ENCODE data around the gene ENTREP3. TPM values are rescaled to one million over a fixed set of nuclear protein-coding genes. Genes with fewer than 3 reads are reported as not detected.

Gene ENTREP3
- total RNA-seq, 1 donor from 2014 or later: 37.6 TPM

GRCh38 chr1:155198547-155198906, 56.8 kb downstream of the ENTREP3 start:
- no peak overlapping the region for H3K4me3 Mint-ChIP-seq (ENCODE audit: unreplicated experiment)
- TF ChIP-seq, protein P1, sequence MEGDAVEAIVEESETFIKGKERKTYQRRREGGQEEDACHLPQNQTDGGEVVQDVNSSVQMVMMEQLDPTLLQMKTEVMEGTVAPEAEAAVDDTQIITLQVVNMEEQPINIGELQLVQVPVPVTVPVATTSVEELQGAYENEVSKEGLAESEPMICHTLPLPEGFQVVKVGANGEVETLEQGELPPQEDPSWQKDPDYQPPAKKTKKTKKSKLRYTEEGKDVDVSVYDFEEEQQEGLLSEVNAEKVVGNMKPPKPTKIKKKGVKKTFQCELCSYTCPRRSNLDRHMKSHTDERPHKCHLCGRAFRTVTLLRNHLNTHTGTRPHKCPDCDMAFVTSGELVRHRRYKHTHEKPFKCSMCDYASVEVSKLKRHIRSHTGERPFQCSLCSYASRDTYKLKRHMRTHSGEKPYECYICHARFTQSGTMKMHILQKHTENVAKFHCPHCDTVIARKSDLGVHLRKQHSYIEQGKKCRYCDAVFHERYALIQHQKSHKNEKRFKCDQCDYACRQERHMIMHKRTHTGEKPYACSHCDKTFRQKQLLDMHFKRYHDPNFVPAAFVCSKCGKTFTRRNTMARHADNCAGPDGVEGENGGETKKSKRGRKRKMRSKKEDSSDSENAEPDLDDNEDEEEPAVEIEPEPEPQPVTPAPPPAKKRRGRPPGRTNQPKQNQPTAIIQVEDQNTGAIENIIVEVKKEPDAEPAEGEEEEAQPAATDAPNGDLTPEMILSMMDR (IDR thresholded peaks at IDR 0.05): no peak
- DNase-seq (ENCODE audit: extremely low spot score, unreplicated experiment): no peak
- no peaks in the 10 kb centered on the region for H3K9me3 Mint-ChIP-seq (ENCODE audit: unreplicated experiment)
- H3K36me3 Mint-ChIP-seq (ENCODE audit: unreplicated experiment): peaks cover 3% of the 10 kb centered on the region
- no peak overlapping the region for H3K27ac Mint-ChIP-seq (ENCODE audit: unreplicated experiment)
- peaks cover 19% of the 10 kb centered on the region for H3K4me1 Mint-ChIP-seq (ENCODE audit: unreplicated experiment)
- no peaks in the 10 kb centered on the region for H3K27me3 Mint-ChIP-seq (ENCODE audit: unreplicated experiment)

GRCh38 chr1:155197901-155198546, 57.3 kb downstream of the ENTREP3 start:
- Mint-ChIP-seq H3K4me3 (ENCODE audit: unreplicated experiment) (no peak overlapping the region), H3K36me3 (ENCODE audit: unreplicated experiment) (peaks cover 3% of the 10 kb centered on the region), H3K27ac (ENCODE audit: unreplicated experiment) (no peak overlapping the region), H3K9me3 (ENCODE audit: unreplicated experiment) (no peaks in the 10 kb centered on the region), H3K4me1 (ENCODE audit: unreplicated experiment) (peaks cover 24% of the 10 kb centered on the region), H3K27me3 (ENCODE audit: unreplicated experiment) (no peaks in the 10 kb centered on the region)
- TF ChIP-seq, protein P1 (IDR thresholded peaks at IDR 0.05): no peak
- no peak for DNase-seq (ENCODE audit: extremely low spot score, unreplicated experiment)

Other genes with a start within 250 kb of the ENTREP3 start
- 0.75 and 1.0 TPM in 2 replicates for gene DCST2, start 221.7 kb downstream of the ENTREP3 start, total RNA-seq
- not detected in 2 replicates for gene DCST1, start 221.7 kb downstream of the ENTREP3 start, total RNA-seq
- gene ADAM15, start 204.2 kb downstream of the ENTREP3 start, total RNA-seq: 88.4 and 89.4 TPM in 2 replicates
- 10.1 and 12.4 TPM in 2 replicates for gene EFNA4, start 191.7 kb downstream of the ENTREP3 start, total RNA-seq
- gene EFNA3, start 176.6 kb downstream of the ENTREP3 start, total RNA-seq: 2.1 and 2.9 TPM in 2 replicates
- gene EFNA1, start 127.6 kb downstream of the ENTREP3 start, total RNA-seq: 29.3 and 31.3 TPM in 2 replicates
- gene SLC50A1, start 119.6 kb downstream of the ENTREP3 start, total RNA-seq: 26.5 and 26.6 TPM in 2 replicates
- 61.3 and 64.4 TPM in 2 replicates for gene DPM3, start 115.0 kb downstream of the ENTREP3 start, total RNA-seq
- gene KRTCAP2, start 82.2 kb downstream of the ENTREP3 start, total RNA-seq: 190 and 201 TPM in 2 replicates
- gene TRIM46, start 81.6 kb downstream of the ENTREP3 start, total RNA-seq: 6.1 and 7.7 TPM in 2 replicates
- 55.4 and 57.2 TPM in 2 replicates for gene THBS3, start 47.6 kb downstream of the ENTREP3 start, total RNA-seq
- 31.9 and 33.2 TPM in 2 replicates for gene MTX1, start 46.8 kb downstream of the ENTREP3 start, total RNA-seq
- 73.7 and 74.6 TPM in 2 replicates for gene SCAMP3, start 6.9 kb upstream of the ENTREP3 start, total RNA-seq
- 53.7 and 63.5 TPM in 2 replicates for gene CLK2, start 18.0 kb upstream of the ENTREP3 start, total RNA-seq
- gene HCN3, start 22.0 kb upstream of the ENTREP3 start, total RNA-seq: 3.7 and 4.1 TPM in 2 replicates
- not detected in 2 replicates for gene PKLR, start 46.0 kb upstream of the ENTREP3 start, total RNA-seq
- 119 and 127 TPM in 2 replicates for gene FDPS, start 53.4 kb upstream of the ENTREP3 start, total RNA-seq
- gene RUSC1, start 65.4 kb upstream of the ENTREP3 start, total RNA-seq: 34.4 and 35.4 TPM in 2 replicates